ENCODE results near the gene PLAC8L1. TPM values are rescaled to one million over a fixed set of nuclear protein-coding genes. Genes with fewer than 3 reads are reported as not detected.

PLAC8L1 gene
- total RNA-seq, 2 experiments from 2014 or later = 0.28 to 2.1 TPM

GRCh38 chr5:146073239-146073900 is 32.0 kb downstream of the PLAC8L1 start:
- BruUV-seq (replicated peaks) = no TSS peak
- DNase-seq (ENCODE audit: low spot score) = no peak
- CTCF ChIA-PET (ENCODE audit: unreplicated experiment) = no interaction called here

GRCh38 chr5:146072595-146072994 is 32.8 kb downstream of the PLAC8L1 start:
- Histone ChIP-seq H3K4me2 (ENCODE audit: low read length) (no peak overlapping the region), H3K36me3 (ENCODE audit: insufficient read depth, low read length) (no peaks in the 10 kb centered on the region), H4K20me1 (ENCODE audit: insufficient read depth, low read length) (no peaks in the 10 kb centered on the region), H3K4me1 (ENCODE audit: insufficient read depth, low read length, poor library complexity, severe bottlenecking) (no peaks in the 10 kb centered on the region), H2AFZ (ENCODE audit: low read length) (no peak overlapping the region), H3K79me2 (ENCODE audit: insufficient read depth, low read depth, low read length) (no peaks in the 10 kb centered on the region), H3K9me3 (ENCODE audit: low read length) (no peaks in the 10 kb centered on the region), H3K27ac (ENCODE audit: low read depth, low read length, poor library complexity, severe bottlenecking) (no peak overlapping the region), H3K4me3 (ENCODE audit: low read depth, low read length, poor library complexity, severe bottlenecking) (no peak overlapping the region), H3K9me2 (ENCODE audit: insufficient read depth, low read length) (no peaks in the 10 kb centered on the region)
- intact Hi-C loops (cut with micrococcal nuclease; ENCODE audit: unreplicated experiment) = no loop called here
- no peak for DNase-seq (ENCODE audit: low spot score)
- CTCF ChIA-PET (ENCODE audit: unreplicated experiment) = no interaction called here
- TF ChIP-seq CTCF (conservative IDR thresholded peaks at IDR 0.05; ENCODE audit: low read length) (no peak), EZH2phosphoT487 (IDR thresholded peaks at IDR 0.05; ENCODE audit: borderline replicate concordance, low read depth, low read length) (no peak)
- BruUV-seq (replicated peaks) = no TSS peak
- POLR2A ChIA-PET = interaction anchor here (1.2 kb wide), 1 partner anchor 16 kb away, joined by 4 read pairs; no protein-coding TSS in a partner anchor

More at GRCh38 chr5:146073239-146073900, 32.0 kb downstream of the PLAC8L1 start:
- H3K4me2 ChIP-seq (ENCODE audit: low read length) = no peak overlapping the region
- H3K36me3 ChIP-seq (ENCODE audit: insufficient read depth, low read length) = no peaks in the 10 kb centered on the region
- POLR2A ChIA-PET = interaction anchor here (1.2 kb wide), 1 partner anchor 16 kb away, joined by 4 read pairs; no protein-coding TSS in a partner anchor
- no peaks in the 10 kb centered on the region for H3K9me2 ChIP-seq (ENCODE audit: insufficient read depth, low read length)
- no peak overlapping the region for H3K27ac ChIP-seq (ENCODE audit: low read depth, low read length, poor library complexity, severe bottlenecking)
- H3K4me3 ChIP-seq (ENCODE audit: low read depth, low read length, poor library complexity, severe bottlenecking) = no peak overlapping the region
- no peaks in the 10 kb centered on the region for H3K9me3 ChIP-seq (ENCODE audit: low read length)
- intact Hi-C loops (cut with micrococcal nuclease; ENCODE audit: unreplicated experiment) = no loop called here
- no peak overlapping the region for H2AFZ ChIP-seq (ENCODE audit: low read length)
- no peaks in the 10 kb centered on the region for H4K20me1 ChIP-seq (ENCODE audit: insufficient read depth, low read length)
- H3K79me2 ChIP-seq (ENCODE audit: insufficient read depth, low read depth, low read length) = no peaks in the 10 kb centered on the region
- TF ChIP-seq EZH2phosphoT487 (IDR thresholded peaks at IDR 0.05; ENCODE audit: borderline replicate concordance, low read depth, low read length) (no peak), CTCF (conservative IDR thresholded peaks at IDR 0.05; ENCODE audit: low read length) (no peak)
- H3K4me1 ChIP-seq (ENCODE audit: insufficient read depth, low read length, poor library complexity, severe bottlenecking) = no peaks in the 10 kb centered on the region

GRCh38 chr5:146071171-146071570 is 34.2 kb downstream of the PLAC8L1 start:
- intact Hi-C loops (cut with micrococcal nuclease; ENCODE audit: unreplicated experiment) = no loop called here
- H4K20me1 ChIP-seq (ENCODE audit: insufficient read depth, low read length) = no peaks in the 10 kb centered on the region
- H3K27ac ChIP-seq (ENCODE audit: low read depth, low read length, poor library complexity, severe bottlenecking) = no peak overlapping the region
- POLR2A ChIA-PET = interaction anchor here (0.6 to 1.5 kb wide), 5 partner anchors 10 to 216 kb away, joined by 3 to 5 read pairs (median 3); no protein-coding TSS in a partner anchor
- H3K4me3 ChIP-seq (ENCODE audit: low read depth, low read length, poor library complexity, severe bottlenecking) = no peak overlapping the region
- no peak overlapping the region for H2AFZ ChIP-seq (ENCODE audit: low read length)
- no peaks in the 10 kb centered on the region for H3K36me3 ChIP-seq (ENCODE audit: insufficient read depth, low read length)
- H3K4me1 ChIP-seq (ENCODE audit: insufficient read depth, low read length, poor library complexity, severe bottlenecking) = no peaks in the 10 kb centered on the region
- no peak for TF ChIP-seq CTCF (conservative IDR thresholded peaks at IDR 0.05; ENCODE audit: low read length)
- TF ChIP-seq EZH2phosphoT487 (IDR thresholded peaks at IDR 0.05; ENCODE audit: borderline replicate concordance, low read depth, low read length) = no peak
- DNase-seq (ENCODE audit: low spot score) = no peak
- no peak overlapping the region for H3K4me2 ChIP-seq (ENCODE audit: low read length)
- no TSS peak for BruUV-seq (replicated peaks)
- CTCF ChIA-PET (ENCODE audit: unreplicated experiment) = no interaction called here
- H3K9me3 ChIP-seq (ENCODE audit: low read length) = no peaks in the 10 kb centered on the region
- no peaks in the 10 kb centered on the region for H3K9me2 ChIP-seq (ENCODE audit: insufficient read depth, low read length)
- no peaks in the 10 kb centered on the region for H3K79me2 ChIP-seq (ENCODE audit: insufficient read depth, low read depth, low read length)
